HUES6 (cell line): ENCODE measurements around the gene AQP1.

Experiments used
- H3K27ac ChIP-seq: 2 replicates; pipeline ENCODE4 v1.7.0; 2013; ENCODE audit warnings: low read depth, mild to moderate bottlenecking, low read length, inconsistent platforms
- H3K27me3 ChIP-seq: 2 replicates; pipeline ENCODE4 v1.6.1; 2013; ENCODE audit warnings: low read length; ENCODE audit not compliant: control insufficient read depth, insufficient read depth
- H3K36me3 ChIP-seq: 2 replicates; pipeline ENCODE4 v1.6.1; 2013; ENCODE audit warnings: low read length; ENCODE audit not compliant: control insufficient read depth, insufficient read depth
- H3K4me1 ChIP-seq: 2 replicates; pipeline ENCODE4 v1.6.1; 2013; ENCODE audit warnings: low read length; ENCODE audit not compliant: control insufficient read depth, insufficient read depth
- H3K4me3 ChIP-seq: 2 replicates; pipeline ENCODE4 v1.5.1; 2013; ENCODE audit warnings: low read depth, low read length
- H3K9ac ChIP-seq: one replicate; pipeline ENCODE4 v1.6.1; 2013; ENCODE audit warnings: mild to moderate bottlenecking, low read length
- H3K9me3 ChIP-seq: 2 replicates; pipeline ENCODE4 v1.6.1; 2013; ENCODE audit warnings: low read depth, low read length; ENCODE audit not compliant: control insufficient read depth, insufficient read depth

AQP1 gene

DNA sequence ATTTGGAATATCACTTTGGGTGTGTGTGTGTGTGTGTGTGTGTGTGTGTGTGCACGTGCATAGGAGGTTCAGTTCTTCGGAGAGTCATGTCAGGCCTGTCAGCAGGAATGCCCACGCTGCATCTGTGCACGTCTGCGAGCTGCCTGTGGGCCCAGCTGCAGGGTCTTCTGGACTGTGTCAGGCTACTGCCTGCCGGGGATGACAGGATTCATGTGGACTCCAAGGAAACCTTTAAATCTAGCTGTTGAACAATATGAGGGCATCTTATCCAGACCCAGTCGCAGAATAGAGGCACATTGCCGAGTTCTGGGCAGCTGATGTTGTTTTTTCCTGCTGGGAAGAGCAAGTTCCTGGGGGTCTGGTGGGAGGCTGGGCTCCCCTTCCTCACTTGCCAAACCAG lies 19.0 kb downstream of the AQP1 start:
- no peaks in the 10 kb centered on the region for H3K36me3 ChIP-seq
- H3K9me3 ChIP-seq: peaks cover 11% of the 10 kb centered on the region; the same call in 1 of the 2 replicates
- peaks cover 5% of the 10 kb centered on the region for H3K27me3 ChIP-seq
- H3K4me1 ChIP-seq: peaks cover 11% of the 10 kb centered on the region
- H3K27ac ChIP-seq: no peak overlapping the region
- H3K4me3 ChIP-seq: no peak overlapping the region
- no peak overlapping the region for H3K9ac ChIP-seq

DNA sequence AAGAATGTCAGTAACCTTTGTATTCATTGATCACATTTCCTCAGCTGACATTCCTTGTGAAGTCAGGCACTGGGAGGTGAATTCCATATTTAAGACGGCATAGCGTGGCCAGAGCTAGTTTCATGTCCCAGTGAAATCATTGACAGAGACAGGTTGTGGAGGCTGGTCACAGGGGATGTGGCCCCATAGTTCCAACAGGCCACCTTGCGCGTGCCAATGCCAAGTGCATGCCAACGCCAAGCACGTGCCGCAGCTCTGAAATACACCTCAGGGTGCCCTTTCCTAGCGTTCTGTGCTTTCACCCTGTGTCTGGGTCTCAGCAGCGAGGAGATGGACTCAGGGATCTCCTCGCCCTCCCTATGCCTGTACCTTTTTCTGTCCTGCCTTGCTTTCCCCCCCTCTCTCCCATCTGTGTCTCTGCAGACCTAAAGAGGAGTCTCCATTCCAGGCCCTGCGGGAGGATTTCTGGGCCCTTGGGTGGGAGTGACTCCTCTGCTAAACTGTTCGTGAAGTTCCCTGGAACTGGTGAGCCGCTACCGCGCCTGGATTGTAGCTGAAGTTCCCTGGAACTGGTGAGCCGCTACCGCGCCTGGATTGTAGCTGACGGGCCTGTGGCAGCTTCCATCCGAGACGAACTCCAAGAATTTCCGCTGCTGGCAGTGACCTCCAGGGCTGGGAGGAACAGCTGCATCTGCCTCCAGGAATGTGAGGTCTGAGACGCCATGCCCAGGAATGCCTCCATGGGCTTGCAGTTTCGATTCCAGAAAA lies 19.7 kb downstream of the AQP1 start:
- Histone ChIP-seq H3K9me3 (peaks cover 11% of the 10 kb centered on the region; the same call in 1 of the 2 replicates), H3K4me3 (no peak overlapping the region), H3K9ac (no peak overlapping the region), H3K27me3 (peaks cover 5% of the 10 kb centered on the region), H3K4me1 (peaks cover 11% of the 10 kb centered on the region), H3K27ac (no peak overlapping the region), H3K36me3 (no peaks in the 10 kb centered on the region)

DNA sequence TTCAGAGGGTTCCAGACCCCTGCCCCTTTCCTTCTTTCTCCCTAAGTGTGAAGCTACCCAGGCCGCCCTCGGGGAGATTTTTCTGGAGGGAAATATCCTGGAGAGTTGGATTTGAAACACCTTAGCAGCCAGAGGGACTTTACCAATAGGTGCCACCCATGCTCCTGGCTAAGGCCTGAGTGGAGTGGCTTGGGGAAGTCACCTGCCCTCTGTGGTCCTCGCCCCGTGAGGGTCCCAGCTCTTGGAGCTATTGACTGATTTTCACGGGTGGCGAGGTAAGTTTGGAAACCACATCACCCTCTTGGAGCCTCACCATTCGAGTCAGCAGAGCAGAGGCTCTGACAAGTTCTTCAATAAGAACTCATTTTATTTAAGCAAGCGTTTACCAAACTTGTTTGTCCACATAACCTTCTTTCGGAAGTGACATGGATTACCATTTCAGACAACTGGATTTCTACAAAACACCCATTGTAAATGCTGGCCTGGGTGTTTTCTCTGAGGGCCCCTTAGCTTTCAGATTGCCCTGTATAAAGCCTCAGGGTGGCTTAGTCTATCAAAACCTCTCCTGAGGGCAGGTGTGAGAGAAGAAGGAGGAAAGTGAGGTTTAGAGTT lies 20.4 kb downstream of the AQP1 start:
- no peak overlapping the region for H3K27ac ChIP-seq

DNA sequence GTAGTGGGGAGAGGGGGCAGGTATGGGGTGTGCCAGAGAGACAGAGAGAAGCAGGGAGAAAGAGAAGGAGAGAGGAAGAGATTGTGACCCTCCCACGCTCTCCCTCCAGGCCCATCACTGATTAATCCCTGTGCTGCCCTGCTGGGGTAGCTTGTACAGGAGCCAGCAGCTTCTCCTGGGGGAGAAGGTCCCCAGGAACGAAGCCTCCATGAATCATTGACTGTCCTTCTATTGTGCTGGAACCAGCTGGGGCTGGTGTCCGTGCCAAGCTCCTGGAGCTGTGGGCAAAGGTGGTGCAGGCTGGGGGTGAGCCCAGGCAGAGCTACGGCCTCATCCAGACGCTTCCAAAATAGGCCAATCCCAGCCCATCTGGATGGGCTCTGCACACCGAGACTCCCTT lies 20.9 kb downstream of the AQP1 start:
- H3K4me1 ChIP-seq: peaks cover 11% of the 10 kb centered on the region
- no peak overlapping the region for H3K27ac ChIP-seq
- no peak overlapping the region for H3K9ac ChIP-seq
- no peaks in the 10 kb centered on the region for H3K36me3 ChIP-seq
- no peak overlapping the region for H3K4me3 ChIP-seq
- peaks cover 5% of the 10 kb centered on the region for H3K27me3 ChIP-seq
- 0 out of 2 replicates have a peak, but pooled peaks cover 1% of the 10 kb centered on the region for H3K9me3 ChIP-seq

More for the DNA sequence above, 20.4 kb downstream of the AQP1 start:
- H3K27me3 ChIP-seq: peaks cover 5% of the 10 kb centered on the region
- H3K4me3 ChIP-seq: no peak overlapping the region
- peaks cover 11% of the 10 kb centered on the region for H3K4me1 ChIP-seq
- H3K36me3 ChIP-seq: no peaks in the 10 kb centered on the region
- peaks cover 6% of the 10 kb centered on the region; the same call in 1 of the 2 replicates for H3K9me3 ChIP-seq
- H3K9ac ChIP-seq: no peak overlapping the region

DNA sequence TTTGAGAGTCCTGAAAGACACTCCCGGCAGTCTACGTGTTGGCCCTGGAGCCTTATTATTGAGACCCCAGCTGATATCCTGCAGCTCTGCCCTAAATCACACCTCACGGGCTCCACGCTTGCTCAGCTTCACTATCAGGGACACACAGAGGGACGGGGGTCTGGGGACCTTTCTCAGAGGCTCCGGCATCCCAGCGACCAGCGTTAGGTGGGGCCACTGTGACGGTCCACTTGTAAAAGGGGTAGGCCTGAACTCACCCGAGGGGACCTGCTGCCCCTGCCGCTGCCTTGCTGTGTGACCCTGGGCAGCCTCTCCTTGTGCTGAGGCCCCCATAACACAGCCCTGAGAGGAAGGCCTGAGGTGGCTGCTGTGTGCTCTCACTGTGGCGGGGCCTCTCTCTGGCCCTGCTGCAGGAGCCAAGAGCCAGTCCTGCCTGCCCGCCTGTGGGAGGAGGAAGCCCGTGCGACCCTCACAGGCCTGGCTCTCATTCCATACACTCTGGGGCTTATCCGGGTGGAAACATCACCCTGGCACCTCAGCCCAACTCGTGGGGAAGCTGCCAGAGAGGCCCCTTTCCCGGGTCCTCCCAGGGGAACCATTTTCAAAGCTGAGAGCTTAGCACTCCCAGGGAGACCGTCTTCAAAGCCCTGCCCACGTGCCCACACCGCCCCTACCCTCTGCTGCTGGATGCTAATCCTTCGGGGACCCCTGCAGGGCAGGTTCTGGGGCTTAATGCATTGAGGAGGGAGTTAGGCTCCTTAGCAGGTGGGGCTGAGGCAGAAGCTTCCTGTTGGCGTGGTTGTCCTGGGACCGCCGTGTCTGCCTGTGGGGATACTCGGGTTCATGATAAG lies 21.7 kb downstream of the AQP1 start:
- Histone ChIP-seq H3K9ac (no peak overlapping the region), H3K36me3 (no peaks in the 10 kb centered on the region), H3K9me3 (no peaks in the 10 kb centered on the region), H3K27ac (no peak overlapping the region), H3K27me3 (peaks cover 5% of the 10 kb centered on the region), H3K4me3 (no peak overlapping the region), H3K4me1 (peaks cover 11% of the 10 kb centered on the region)

DNA sequence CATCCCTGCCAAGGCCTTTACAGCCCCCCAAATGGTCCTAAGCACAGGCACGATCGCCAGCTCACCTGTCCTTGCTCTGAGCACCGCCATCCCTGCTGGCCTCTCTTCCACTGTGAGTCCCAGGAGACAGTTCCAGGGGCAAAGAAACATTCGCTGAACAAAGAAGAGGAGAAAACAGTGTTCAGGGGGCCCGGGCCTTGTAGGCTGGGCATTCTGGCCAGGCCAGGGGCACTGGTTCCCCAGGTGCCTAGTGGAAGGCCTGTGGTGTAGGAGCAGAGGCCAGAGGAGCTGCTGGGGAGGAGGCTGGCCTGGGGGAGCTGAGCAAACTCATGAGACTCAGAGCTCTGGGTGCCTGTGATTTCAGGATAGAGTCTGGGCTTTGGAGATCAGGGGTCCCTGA lies 22.6 kb downstream of the AQP1 start:
- peaks cover 11% of the 10 kb centered on the region for H3K4me1 ChIP-seq
- H3K4me3 ChIP-seq: no peak overlapping the region
- H3K36me3 ChIP-seq: no peaks in the 10 kb centered on the region
- peaks cover 5% of the 10 kb centered on the region for H3K27me3 ChIP-seq
- no peak overlapping the region for H3K9ac ChIP-seq
- no peak overlapping the region for H3K27ac ChIP-seq
- no peaks in the 10 kb centered on the region for H3K9me3 ChIP-seq

DNA sequence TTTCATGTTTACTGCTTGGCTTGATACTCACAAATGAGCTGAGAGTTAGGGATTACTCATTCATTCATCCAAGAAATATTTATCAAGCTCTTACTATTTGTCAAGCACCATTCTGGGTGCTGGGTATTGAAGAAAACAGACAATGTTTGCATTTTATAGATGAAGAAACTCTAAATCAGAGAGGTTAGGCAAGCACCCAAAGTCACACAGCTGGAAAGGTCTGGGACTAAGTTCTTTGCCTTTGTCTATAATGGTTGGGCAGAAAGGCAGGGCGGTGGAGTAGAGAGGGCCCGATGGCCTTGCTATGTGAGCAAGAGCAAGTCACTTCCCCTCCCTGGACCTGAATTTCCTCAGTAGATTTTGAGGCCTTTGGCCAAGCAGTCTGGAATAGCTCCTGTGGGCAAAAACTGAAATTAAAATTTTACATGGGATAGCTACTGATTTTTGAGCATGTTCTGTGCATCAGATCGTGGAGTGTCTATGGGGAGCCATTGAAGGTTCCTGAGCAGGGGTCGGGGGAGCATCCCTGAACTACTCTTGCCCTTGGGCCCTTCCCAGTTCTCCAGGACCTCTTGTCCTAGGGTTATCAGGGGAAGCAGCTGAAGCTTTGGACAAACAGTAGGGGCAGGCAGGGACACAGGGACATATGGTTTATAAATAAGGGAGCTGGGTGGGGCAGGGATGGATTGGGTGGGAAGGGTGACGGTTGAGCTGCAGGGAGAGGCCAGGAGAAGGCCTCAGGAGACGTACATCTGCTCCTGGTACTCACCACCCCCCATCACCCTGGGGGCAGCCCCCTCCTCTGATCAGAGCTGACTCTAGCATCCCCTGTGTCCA lies 23.3 kb downstream of the AQP1 start:
- Histone ChIP-seq H3K27me3 (peaks cover 5% of the 10 kb centered on the region), H3K9me3 (no peaks in the 10 kb centered on the region), H3K27ac (no peak overlapping the region), H3K9ac (no peak overlapping the region), H3K36me3 (no peaks in the 10 kb centered on the region), H3K4me3 (no peak overlapping the region), H3K4me1 (peaks cover 11% of the 10 kb centered on the region)

DNA sequence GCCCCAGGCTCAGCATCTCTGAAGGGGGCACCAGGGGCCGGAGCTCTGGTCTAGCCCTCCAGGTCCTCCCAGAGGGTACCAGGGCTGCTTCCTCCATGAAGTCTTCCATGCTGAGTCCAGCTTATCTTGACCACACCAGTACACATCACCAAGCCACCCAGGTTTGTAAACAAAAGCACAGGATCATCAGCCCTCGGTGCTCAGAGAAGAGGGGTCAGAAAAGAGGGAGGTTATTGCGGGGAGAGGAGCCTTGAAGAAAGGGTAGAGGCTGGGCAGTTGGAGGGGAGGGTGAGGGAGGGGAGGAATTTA lies 23.9 kb downstream of the AQP1 start:
- Histone ChIP-seq H3K27me3 (peaks cover 7% of the 10 kb centered on the region), H3K4me1 (peaks cover 11% of the 10 kb centered on the region), H3K36me3 (no peaks in the 10 kb centered on the region), H3K9me3 (no peaks in the 10 kb centered on the region), H3K27ac (no peak overlapping the region), H3K9ac (no peak overlapping the region), H3K4me3 (no peak overlapping the region)

DNA sequence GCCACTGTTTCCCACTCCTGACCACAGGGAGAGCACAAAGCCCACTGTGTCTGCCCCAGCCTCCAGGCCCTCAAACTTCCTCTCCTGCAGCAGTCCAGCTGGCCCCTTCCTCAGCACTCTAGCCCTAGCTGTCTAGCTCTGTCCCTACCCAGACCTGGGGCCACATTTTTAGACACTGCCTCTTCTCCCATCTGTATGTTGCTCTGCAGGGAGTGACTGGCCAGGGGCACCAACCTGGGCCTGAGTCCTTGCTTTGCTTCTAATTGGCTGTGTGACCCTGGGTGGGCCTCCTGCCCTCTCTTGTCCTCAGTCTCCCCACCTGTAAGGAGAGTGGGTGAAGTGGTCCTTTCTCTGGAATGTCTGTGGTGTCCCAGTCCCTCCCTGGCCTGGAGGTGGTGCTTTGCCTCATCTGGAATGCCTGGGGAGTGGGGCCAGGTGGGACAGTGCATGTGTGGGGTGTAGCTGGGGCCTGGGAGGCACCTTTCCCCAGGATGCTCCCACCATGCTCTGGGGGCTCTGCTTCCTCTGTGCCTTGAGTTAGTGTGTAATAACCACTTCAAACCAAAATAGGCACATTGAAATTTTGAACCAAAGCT lies 25.1 kb downstream of the AQP1 start:
- Histone ChIP-seq H3K4me1 (peaks cover 11% of the 10 kb centered on the region), H3K9me3 (no peaks in the 10 kb centered on the region), H3K4me3 (no peak overlapping the region), H3K27ac (no peak overlapping the region), H3K36me3 (no peaks in the 10 kb centered on the region), H3K27me3 (peaks cover 11% of the 10 kb centered on the region), H3K9ac (no peak overlapping the region)

DNA sequence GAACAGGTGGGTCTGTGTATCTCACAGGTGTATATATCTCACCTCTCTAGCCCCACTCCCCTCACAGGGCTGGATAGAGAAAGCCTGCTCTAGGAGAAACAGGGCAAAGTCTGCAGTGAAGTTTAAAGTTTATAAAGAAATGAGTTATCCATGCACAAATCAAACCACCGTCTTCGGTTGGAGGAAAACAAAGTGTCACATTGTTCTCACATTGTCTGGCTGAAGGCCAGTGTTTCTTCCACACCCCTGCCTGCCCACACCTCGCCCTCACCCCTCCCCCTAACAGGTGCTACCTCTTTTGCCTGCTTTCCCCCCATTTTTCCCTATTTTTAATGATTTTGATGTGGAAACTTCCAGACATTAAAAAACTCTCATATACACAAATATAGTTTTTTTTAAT lies 25.8 kb downstream of the AQP1 start:
- Histone ChIP-seq H3K27ac (no peak overlapping the region), H3K9ac (no peak overlapping the region), H3K27me3 (peaks cover 10% of the 10 kb centered on the region), H3K9me3 (no peaks in the 10 kb centered on the region), H3K4me3 (no peak overlapping the region), H3K36me3 (no peaks in the 10 kb centered on the region), H3K4me1 (peaks cover 11% of the 10 kb centered on the region)
